HCT116 (cell line): ENCODE data around the gene GPATCH8. TPM values are rescaled to one million over a fixed set of nuclear protein-coding genes. Genes with fewer than 3 reads are reported as not detected.

Experiments used
- ATAC-seq: fragments of 200-7000 bp; cut with Tn5 transposase; 2 replicates; pipeline ENCODE4 v1.9.1; 2020; ENCODE audit warnings: mild to moderate bottlenecking, moderate library complexity
- BruUV-seq: library from RNA; stranded (reverse); fragments of 400-500 nt; replicated peaks from 2 replicates; lab custom pipeline; 2021; lab: Mats Ljungman, UMichigan
- CTCF ChIA-PET: fragments of 300-600 bp; sonication (Branson Sonifier 250); formaldehyde crosslinking; loops from one replicate; lab custom pipeline; 2021; ENCODE audit warnings: antibody characterized with exemption; lab: Charles Lee
- POLR2A ChIA-PET: fragments of 300-600, 350-600 bp; sonication (Branson Sonifier 250); formaldehyde crosslinking; loops from one replicate; lab custom pipeline; 2021; ENCODE audit warnings: antibody characterized with exemption; lab: Charles Lee
- RAD21 ChIA-PET, 2 experiments: fragments of 300-600 bp; sonication (Branson Sonifier 250); formaldehyde crosslinking; loops; one replicate each; lab custom pipeline; 2023; ENCODE audit warnings: low total read pairs in 2 of 2; ENCODE audit not compliant: uncharacterized antibody in 2 of 2, unreplicated experiment in 2 of 2, low non-redundant PET in 1 of 2; lab: Charles Lee
- DNase-seq: peaks from one replicate; pipeline ENCODE4 v3.0.0-alpha.2; 2010; ENCODE audit warnings: low read depth, low spot score
- H2AFZ ChIP-seq: fragments of 200-600 bp; shearing (Covaris generic), sonication (generic); 2 replicates; pipeline ENCODE4 v1.6.1; 2017; ENCODE audit warnings: low read depth, mixed run types, mixed read lengths, antibody characterized with exemption, low read length; ENCODE audit not compliant: poor library complexity, severe bottlenecking
- H3K27ac ChIP-seq: 2 replicates; pipeline ENCODE4 v1.5.1; 2012; ENCODE audit warnings: low read depth, low read length
- H3K27me3 ChIP-seq: fragments of 200-600 bp; sonication (generic); 2 replicates; pipeline ENCODE4 v1.6.1; 2016; ENCODE audit warnings: mixed run types, low read length, mixed read lengths; ENCODE audit not compliant: insufficient read depth
- H3K36me3 ChIP-seq, 2 experiments: fragments of 200-500 bp in 1 of 2; fragments of 200-600 bp in 1 of 2; sonication (Bioruptor generic) in 1 of 2; sonication (generic) in 1 of 2; 2 replicates each; pipeline versions ENCODE4 v1.5.1 to v1.6.1; 2014 to 2016; ENCODE audit warnings: low read length in 2 of 2, inconsistent platforms in 1 of 2, mixed read lengths in 1 of 2, mixed run types in 1 of 2; ENCODE audit not compliant: insufficient read depth in 2 of 2, control insufficient read depth in 1 of 2
- H3K4me1 ChIP-seq, 2 experiments: fragments of 200-600 bp in 1 of 2; sonication (generic) in 1 of 2; 2 replicates each; pipeline versions ENCODE4 v1.5.1 to v1.6.1; 2012 to 2017; ENCODE audit warnings: low read length in 2 of 2, inconsistent platforms in 1 of 2, mild to moderate bottlenecking in 1 of 2, mixed read lengths in 1 of 2, mixed run types in 1 of 2, moderate library complexity in 1 of 2; ENCODE audit not compliant: insufficient read depth in 2 of 2, control insufficient read depth in 1 of 2
- H3K4me2 ChIP-seq: fragments of 200-600 bp; sonication (generic); 2 replicates; pipeline ENCODE4 v1.6.1; 2017; ENCODE audit warnings: mixed run types, low read length, mixed read lengths
- H3K4me3 ChIP-seq, 2 experiments: fragments of 200-600 bp in 1 of 2; sonication (generic) in 1 of 2; replicated peaks in 1 of 2; 2 replicates each; pipeline ENCODE4 v1.5.1; 2011 to 2016; ENCODE audit warnings: low read length in 2 of 2, control low read depth in 1 of 2, low read depth in 1 of 2, mild to moderate bottlenecking in 1 of 2, mixed read lengths in 1 of 2, mixed run types in 1 of 2
- H3K79me2 ChIP-seq: fragments of 200-600 bp; sonication (generic); 2 replicates; pipeline ENCODE4 v1.6.1; 2017; ENCODE audit warnings: mild to moderate bottlenecking, mixed run types, low read length, moderate library complexity, mixed read lengths; ENCODE audit not compliant: insufficient read depth
- H3K9ac ChIP-seq: fragments of 200-600 bp; sonication (generic); 2 replicates; pipeline ENCODE4 v1.6.1; 2016; ENCODE audit warnings: low read length, mixed read lengths
- H3K9me2 ChIP-seq: fragments of 200-600 bp; sonication (generic), shearing (Covaris generic); 2 replicates; pipeline ENCODE4 v1.6.1; 2017; ENCODE audit warnings: mixed run types, mild to moderate bottlenecking, moderate library complexity; ENCODE audit not compliant: insufficient read depth
- H3K9me3 ChIP-seq, 2 experiments: fragments of 200-500 bp in 1 of 2; fragments of 200-600 bp in 1 of 2; sonication (Bioruptor generic) in 1 of 2; sonication (generic) in 1 of 2; 2 replicates each; pipeline ENCODE4 v1.6.1; 2014 to 2017; ENCODE audit warnings: low read length in 2 of 2, mixed read lengths in 2 of 2, inconsistent platforms in 1 of 2, low read depth in 1 of 2, mild to moderate bottlenecking in 1 of 2, mixed run types in 1 of 2, moderate library complexity in 1 of 2; ENCODE audit not compliant: control insufficient read depth in 1 of 2, insufficient read depth in 1 of 2
- H4K20me1 ChIP-seq: fragments of 200-600 bp; sonication (generic), shearing (Covaris generic); 2 replicates; pipeline ENCODE4 v1.6.1; 2017; ENCODE audit warnings: mixed run types, mild to moderate bottlenecking, moderate library complexity; ENCODE audit not compliant: insufficient read depth
- ATF3 ChIP-seq: IDR thresholded peaks from 2 replicates; pipeline ENCODE4 v1.6.1; 2012
- CEBPB ChIP-seq: IDR thresholded peaks from 2 replicates; pipeline ENCODE4 v1.6.1; 2012; ENCODE audit warnings: low read depth
- CTCF ChIP-seq, 3 experiments: fragments of 200-600 bp in 1 of 3; sonication (generic) in 1 of 3; IDR thresholded peaks in 2 of 3; conservative IDR thresholded peaks in 1 of 3; 2 replicates each; pipeline ENCODE4 v1.5.1; 2012 to 2017; ENCODE audit warnings: low read depth in 2 of 3, low read length in 2 of 3, antibody characterized with exemption in 1 of 3, borderline replicate concordance in 1 of 3, control low read depth in 1 of 3, mild to moderate bottlenecking in 1 of 3, mixed read lengths in 1 of 3, mixed run types in 1 of 3, moderate library complexity in 1 of 3; ENCODE audit not compliant: insufficient read depth in 1 of 3
- EGR1 ChIP-seq: IDR thresholded peaks from 2 replicates; pipeline ENCODE4 v1.6.1; 2012; ENCODE audit warnings: low read depth
- ELF1 ChIP-seq: IDR thresholded peaks from 2 replicates; pipeline ENCODE4 v1.6.1; 2012; ENCODE audit warnings: low read depth, borderline replicate concordance
- EZH2phosphoT487 ChIP-seq: fragments of 200-600 bp; IDR thresholded peaks from 2 replicates; pipeline ENCODE4 v1.6.1; 2018; ENCODE audit warnings: antibody characterized with exemption, borderline replicate concordance
- FOSL1 ChIP-seq: IDR thresholded peaks from 2 replicates; pipeline ENCODE4 v1.6.1; 2012; ENCODE audit warnings: low read depth
- MAX ChIP-seq: IDR thresholded peaks from 2 replicates; pipeline ENCODE4 v1.6.1; 2012
- POLR2A ChIP-seq: IDR thresholded peaks from 2 replicates; pipeline ENCODE4 v1.7.0; 2011; ENCODE audit warnings: borderline replicate concordance; ENCODE audit not compliant: insufficient read depth, insufficient read length; ENCODE audit errors: extremely low read depth
- POLR2AphosphoS5 ChIP-seq: IDR thresholded peaks from 2 replicates; pipeline ENCODE4 v1.6.1; 2011; ENCODE audit warnings: mild to moderate bottlenecking, low read depth, low read length, moderate library complexity
- REST ChIP-seq: IDR thresholded peaks from 2 replicates; pipeline ENCODE4 v1.6.1; 2012; ENCODE audit warnings: low read depth
- SIN3A ChIP-seq: IDR thresholded peaks from 2 replicates; pipeline ENCODE4 v1.6.1; 2012; ENCODE audit warnings: low read depth
- ZBTB33 ChIP-seq: IDR thresholded peaks from 2 replicates; pipeline ENCODE4 v1.6.1; 2011; ENCODE audit warnings: mild to moderate bottlenecking, low read length, moderate library complexity; ENCODE audit not compliant: insufficient replicate concordance; ENCODE audit errors: extremely low read depth
- ZFX ChIP-seq: fragments of 450-650 bp; IDR thresholded peaks from 2 replicates; pipeline ENCODE4 v1.6.1; 2017
- ZNF274 ChIP-seq: fragments of 200-500 bp; sonication (Bioruptor generic); IDR thresholded peaks from 2 replicates; pipeline ENCODE4 v1.6.1; 2014; ENCODE audit warnings: mild to moderate bottlenecking, low read depth, low read length, inconsistent platforms
- intact Hi-C: fragments of 100-400 bp; cut with micrococcal nuclease; formaldehyde crosslinking; loops from 2 replicates; pipeline ENCODE4 v1.10.0; 2022
- total RNA-seq: library from RNA; stranded (reverse); gene quantifications from one replicate; pipeline ENCODE4 v1.2.1, GENCODE V29; 2021; ENCODE audit not compliant: unreplicated experiment

The GPATCH8 gene
- total RNA-seq, 1 experiment from 2014 or later, result 28.7 TPM

- no peak for TF ChIP-seq ZBTB33
Observed at GRCh38 chr17:44473367-44473766, 29.8 kb downstream of the GPATCH8 start (continued).

GRCh38 chr17:44469676-44470075, 33.5 kb downstream of the GPATCH8 start:
- Histone ChIP-seq H3K27ac (no peak overlapping the region), H3K9ac (no peak overlapping the region), H3K36me3 (peaks cover 0 to 4% of the 10 kb centered on the region in 2 experiments; a peak in 2 of 4 replicates), H2AFZ (no peak overlapping the region), H3K27me3 (no peaks in the 10 kb centered on the region), H3K4me2 (no peak overlapping the region), H3K79me2 (peaks cover 86% of the 10 kb centered on the region), H4K20me1 (peaks cover 20% of the 10 kb centered on the region; the same call in 1 of the 2 replicates), H3K4me1 (no peaks in the 10 kb centered on the region), H3K4me3 (no peak overlapping the region), H3K9me3 (no peaks in the 10 kb centered on the region; a peak in 1 of 4 replicates), H3K9me2 (no peaks in the 10 kb centered on the region)
- ChIA-PET POLR2A (no interaction called here), CTCF (no interaction called here), RAD21 (no interaction called here)
- DNase-seq (no peak), ATAC-seq (no peak)
- intact Hi-C loops, result no loop called here
- BruUV-seq, result no TSS peak
- TF ChIP-seq REST, result no peak
- TF ChIP-seq POLR2A, result no peak
- TF ChIP-seq ZNF274, result no peak
- TF ChIP-seq ZFX, result no peak
- TF ChIP-seq ATF3, result no peak
- no peak for TF ChIP-seq CTCF (IDR thresholded peaks at IDR 0.05 in 2 of 3, conservative IDR thresholded peaks at IDR 0.05 in 1 of 3; ENCODE audit: borderline replicate concordance in 1 of 3, insufficient read depth in 1 of 3, low read depth in 2 of 3, low read length in 2 of 3)
- no peak for TF ChIP-seq FOSL1
- no peak for TF ChIP-seq ELF1
- no peak for TF ChIP-seq MAX
- TF ChIP-seq POLR2AphosphoS5, result no peak
- TF ChIP-seq ZBTB33, result no peak
- TF ChIP-seq SIN3A, result no peak
- TF ChIP-seq EGR1, result no peak
- no peak for TF ChIP-seq EZH2phosphoT487
- no peak for TF ChIP-seq CEBPB
